Gastrocnemius medialis (tissue), 4 donors: ENCODE measurements around the gene SHISAL2B.

ENCODE experiments used
- POLR2A ChIP-seq, 2 donors: fragments of 450-650 bp; IDR thresholded peaks; one replicate each; pipeline ENCODE4 v1.6.1; 2017; ENCODE audit warnings: antibody characterized with exemption in 2 of 2, mild to moderate bottlenecking in 2 of 2, moderate library complexity in 2 of 2
- TF ChIP-seq, protein P1 (sequence below), 5 experiments: fragments of 450-650 bp in 3 of 5; fragments of 200-600 bp in 2 of 5; sonication (generic) in 2 of 5; IDR thresholded peaks in 4 of 5; conservative IDR thresholded peaks in 1 of 5; 1 replicate in 4 of 5; 2 replicates in 1 of 5; pipeline ENCODE4 v1.5.1; 2016 to 2019; ENCODE audit warnings: antibody characterized with exemption in 5 of 5, mild to moderate bottlenecking in 3 of 5, moderate library complexity in 3 of 5

DNA sequence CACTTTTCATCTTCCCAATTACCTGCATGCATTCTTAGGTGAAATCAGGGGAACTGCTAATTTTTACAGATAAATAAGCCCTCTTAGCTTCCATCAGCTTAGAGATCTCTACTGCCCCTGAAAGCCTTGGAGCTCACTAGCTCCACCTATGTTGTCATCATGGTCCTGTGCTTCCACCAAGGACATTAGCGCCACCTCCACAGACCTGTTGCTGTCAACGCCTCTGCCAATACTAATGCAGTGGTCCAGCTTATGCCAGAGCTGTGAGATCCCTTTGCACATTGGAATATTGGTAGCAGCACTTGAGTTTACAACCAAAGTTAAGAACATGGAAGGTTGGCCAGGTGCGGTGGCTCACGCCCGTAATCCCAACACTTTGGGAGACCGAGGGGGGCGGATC is 7.7 kb upstream of the SHISAL2B start:
- TF ChIP-seq, protein P1, sequence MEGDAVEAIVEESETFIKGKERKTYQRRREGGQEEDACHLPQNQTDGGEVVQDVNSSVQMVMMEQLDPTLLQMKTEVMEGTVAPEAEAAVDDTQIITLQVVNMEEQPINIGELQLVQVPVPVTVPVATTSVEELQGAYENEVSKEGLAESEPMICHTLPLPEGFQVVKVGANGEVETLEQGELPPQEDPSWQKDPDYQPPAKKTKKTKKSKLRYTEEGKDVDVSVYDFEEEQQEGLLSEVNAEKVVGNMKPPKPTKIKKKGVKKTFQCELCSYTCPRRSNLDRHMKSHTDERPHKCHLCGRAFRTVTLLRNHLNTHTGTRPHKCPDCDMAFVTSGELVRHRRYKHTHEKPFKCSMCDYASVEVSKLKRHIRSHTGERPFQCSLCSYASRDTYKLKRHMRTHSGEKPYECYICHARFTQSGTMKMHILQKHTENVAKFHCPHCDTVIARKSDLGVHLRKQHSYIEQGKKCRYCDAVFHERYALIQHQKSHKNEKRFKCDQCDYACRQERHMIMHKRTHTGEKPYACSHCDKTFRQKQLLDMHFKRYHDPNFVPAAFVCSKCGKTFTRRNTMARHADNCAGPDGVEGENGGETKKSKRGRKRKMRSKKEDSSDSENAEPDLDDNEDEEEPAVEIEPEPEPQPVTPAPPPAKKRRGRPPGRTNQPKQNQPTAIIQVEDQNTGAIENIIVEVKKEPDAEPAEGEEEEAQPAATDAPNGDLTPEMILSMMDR (IDR thresholded peaks at IDR 0.05 in 4 of 5, conservative IDR thresholded peaks at IDR 0.05 in 1 of 5), result no peak
- no peak for TF ChIP-seq POLR2A (IDR thresholded peaks at IDR 0.05)
